HepG2 (cell line): Measurements from ENCODE around the gene CPOX. TPM values are rescaled to one million over a fixed set of nuclear protein-coding genes. Genes with fewer than 3 reads are reported as not detected.

Experiments used
- ATAC-seq: fragments of 200-7000 bp; cut with Tn5 transposase; 3 replicates; pipeline ENCODE4 v1.9.1; 2020; ENCODE audit warnings: mild to moderate bottlenecking, moderate library complexity
- BruUV-seq: library from RNA; stranded (reverse); fragments of 400-500 nt; replicated peaks from 2 replicates; lab custom pipeline; 2021; lab: Mats Ljungman, UMichigan
- CTCF ChIA-PET: fragments of 300-600 bp; formaldehyde crosslinking; extraction: SDS; loops from one replicate; lab custom pipeline; 2021; ENCODE audit warnings: low total read pairs, inconsistent platforms, low intra/inter-chr PET ratio; lab: Yijun Ruan, JAX
- POLR2A ChIA-PET: fragments of 350-600 bp; sonication (Branson Sonifier 250); formaldehyde crosslinking; loops from one replicate; lab custom pipeline; 2020; ENCODE audit warnings: antibody characterized with exemption, inconsistent platforms; lab: Yijun Ruan, JAX
- DNase-seq: peaks from one replicate; pipeline ENCODE4 v3.0.0-alpha.2; 2015; ENCODE audit warnings: low spot score
- FAIRE-seq: peaks from 3 replicates; lab custom pipeline; 2011; peaks lifted over from hg19 to GRCh38; lab: Jason Lieb, UNC
- H2AFZ ChIP-seq: one replicate; pipeline ENCODE4 v1.6.1; 2011; ENCODE audit warnings: low read length, inconsistent platforms
- H3K27ac ChIP-seq: fragments of 300-600 bp; 3 replicates; pipeline ENCODE4 v1.8.0; 2011; ENCODE audit warnings: mixed run types, mild to moderate bottlenecking, mixed read lengths, low read length, inconsistent platforms; ENCODE audit not compliant: insufficient read depth; ENCODE audit errors: extremely low read length
- H3K27me3 ChIP-seq, 2 experiments: fragments of 200-600 bp in 1 of 2; 2 replicates in 1 of 2; 3 replicates in 1 of 2; pipeline versions ENCODE4 v1.6.0 to v1.8.0; 2011; ENCODE audit warnings: low read length in 2 of 2, mild to moderate bottlenecking in 2 of 2, moderate library complexity in 2 of 2, inconsistent platforms in 1 of 2; ENCODE audit not compliant: insufficient read depth in 2 of 2, control insufficient read depth in 1 of 2
- H3K36me3 ChIP-seq, 2 experiments: fragments of 200-600 bp in 1 of 2; replicated peaks in 1 of 2; 2 replicates in 1 of 2; 3 replicates in 1 of 2; pipeline versions ENCODE4 v1.5.1 to v1.8.0; 2011; ENCODE audit warnings: low read length in 2 of 2, inconsistent platforms in 1 of 2; ENCODE audit not compliant: insufficient read depth in 2 of 2, control insufficient read depth in 1 of 2
- H3K4me1 ChIP-seq: 2 replicates; pipeline ENCODE4 v1.5.1; 2012; ENCODE audit warnings: low read length, inconsistent platforms; ENCODE audit not compliant: insufficient read depth
- H3K4me2 ChIP-seq: 2 replicates; pipeline ENCODE4 v1.6.0; 2011; ENCODE audit warnings: low read depth, low read length, inconsistent platforms
- H3K4me3 ChIP-seq, 3 experiments: fragments of 200-600 bp in 1 of 3; sonication (generic), shearing (Covaris generic) in 1 of 3; replicated peaks in 1 of 3; 2 replicates each; pipeline ENCODE4 v1.5.1; 2011 to 2016; ENCODE audit warnings: low read length in 3 of 3, inconsistent platforms in 2 of 3, low read depth in 2 of 3, mild to moderate bottlenecking in 2 of 3, control low read depth in 1 of 3, mixed read lengths in 1 of 3; ENCODE audit not compliant: insufficient read depth in 1 of 3
- H3K79me2 ChIP-seq: one replicate; pipeline ENCODE4 v1.6.1; 2011; ENCODE audit warnings: low read length, inconsistent platforms; ENCODE audit not compliant: insufficient read depth
- H3K9ac ChIP-seq: 2 replicates; pipeline ENCODE4 v1.6.0; 2011; ENCODE audit warnings: mild to moderate bottlenecking, low read depth, low read length, inconsistent platforms; ENCODE audit not compliant: insufficient read depth
- H3K9me3 ChIP-seq: 2 replicates; pipeline ENCODE4 v1.5.1; 2012; ENCODE audit warnings: mild to moderate bottlenecking, low read length
- H4K20me1 ChIP-seq: 2 replicates; pipeline ENCODE4 v1.6.0; 2011; ENCODE audit warnings: inconsistent platforms, mild to moderate bottlenecking, low read length, moderate library complexity; ENCODE audit not compliant: insufficient read depth
- E2F2 ChIP-seq: sonication (generic); formaldehyde crosslinking; IDR thresholded peaks from 2 replicates; pipeline ENCODE4 v1.4.0; 2020; ENCODE audit warnings: missing genetic modification reagents, borderline replicate concordance
- ESRRA ChIP-seq: sonication (generic); formaldehyde crosslinking; IDR thresholded peaks from 2 replicates; pipeline ENCODE4 v1.5.1; 2020; ENCODE audit warnings: mild to moderate bottlenecking, low read depth, missing genetic modification reagents
- HNF1A ChIP-seq, 2 experiments: sonication (generic) in 1 of 2; formaldehyde crosslinking in 1 of 2; IDR thresholded peaks; 2 replicates each; pipeline versions ENCODE4 v1.4.0 to v1.6.1; 2016 to 2020; ENCODE audit warnings: borderline replicate concordance in 1 of 2, low read depth in 1 of 2, mild to moderate bottlenecking in 1 of 2, missing genetic modification reagents in 1 of 2
- MED13 ChIP-seq: sonication (generic); formaldehyde crosslinking; IDR thresholded peaks from 2 replicates; pipeline ENCODE4 v1.5.0; 2020; ENCODE audit warnings: missing genetic modification reagents
- MTERF4 ChIP-seq: sonication (generic); formaldehyde crosslinking; IDR thresholded peaks from 2 replicates; pipeline ENCODE4 v1.8.0; 2023; ENCODE audit warnings: mild to moderate bottlenecking, missing genetic modification reagents
- NFYC ChIP-seq: IDR thresholded peaks from 2 replicates; pipeline ENCODE4 v1.6.1; 2016; ENCODE audit warnings: missing genetic modification reagents, missing compliant biosample characterization
- RFX3 ChIP-seq: IDR thresholded peaks from 2 replicates; pipeline ENCODE4 v1.6.1; 2016; ENCODE audit warnings: missing biosample characterization, missing genetic modification reagents
- USF2 ChIP-seq, 2 experiments: sonication (generic) in 1 of 2; formaldehyde crosslinking in 1 of 2; IDR thresholded peaks; 2 replicates each; pipeline versions ENCODE4 v1.5.1 to v1.6.1; 2011 to 2020; ENCODE audit warnings: borderline replicate concordance in 1 of 2, low read depth in 1 of 2, low read length in 1 of 2, mild to moderate bottlenecking in 1 of 2, missing genetic modification reagents in 1 of 2, moderate library complexity in 1 of 2
- ZNF230 ChIP-seq: sonication (generic); formaldehyde crosslinking; IDR thresholded peaks from 2 replicates; pipeline ENCODE4 v1.4.0; 2020; ENCODE audit warnings: mild to moderate bottlenecking, missing genetic modification reagents
- ZNF414 ChIP-seq: sonication (generic); formaldehyde crosslinking; IDR thresholded peaks from 2 replicates; pipeline ENCODE4 v1.5.0; 2020; ENCODE audit warnings: missing genetic modification reagents
- ZSCAN22 ChIP-seq: sonication (generic); formaldehyde crosslinking; IDR thresholded peaks from 2 replicates; pipeline ENCODE4 v1.4.0; 2020; ENCODE audit warnings: mild to moderate bottlenecking, missing genetic modification reagents
- WGBS: methylation state at CpG from one replicate; pipeline ENCODE4 v1.1.6; 2017; ENCODE audit warnings: low lambda C conversion rate; 5-methylcytosine and 5-hydroxymethylcytosine counted together
- in situ Hi-C: cut with HindIII; loops from 2 replicates; pipeline ENCODE4 v1.10.0; 2017; ENCODE audit warnings: low pct_unique_long_range_greater_than_20kb; ENCODE audit not compliant: extremely low pct_ligation_motif_present
- intact Hi-C: fragments of 100-400 bp; cut with micrococcal nuclease; formaldehyde crosslinking; loops from one replicate; pipeline ENCODE4 v1.10.0; 2022; ENCODE audit not compliant: unreplicated experiment
- polyA plus RNA-seq, 8 experiments: library from polyadenylated mRNA; depleted of rRNA in 3 of 8; stranded (reverse) in 7 of 8; unstranded in 1 of 8; fragments of >200 nt; fragmentation: Illumina TruSeq in 4 of 8; extraction: Trizol in 4 of 8; gene quantifications; 2 replicates each; pipeline versions ENCODE4 v1.2.1 to v1.2.3, GENCODE V29; 2011 to 2016; ENCODE audit warnings: low read depth in 4 of 8, missing spikeins in 1 of 8, mixed read lengths in 1 of 8; ENCODE audit not compliant: insufficient read depth in 1 of 8
- total RNA-seq, 5 experiments: library from RNA; depleted of rRNA; stranded (reverse); fragments of >200 nt; fragmentation: Illumina TruSeq; extraction: Trizol; gene quantifications; 2 replicates each; pipeline ENCODE4 v1.2.3, GENCODE V29; 2016; ENCODE audit warnings: low read depth in 1 of 5

CPOX gene
- total and polyA plus RNA-seq, 2 of the 13 experiments (the other 11 are each of a cell fraction or from before 2014, with no cell fraction given), result 34.2 to 37.2 TPM

GRCh38 chr3:98531622-98532274 is 61.7 kb downstream of the CPOX start, which contains the start of gene GPR15 (continued):
- TF ChIP-seq HNF1A (IDR thresholded peaks at IDR 0.05; ENCODE audit: low read depth) (no peak), HNF1A (CRISPR knock-in tag; IDR thresholded peaks at IDR 0.05; ENCODE audit: borderline replicate concordance) (no peak), ESRRA (CRISPR knock-in tag) (no peak), E2F2 (CRISPR knock-in tag) (no peak)

GRCh38 chr3:98530676-98531075 is 62.7 kb downstream of the CPOX start:
- no peak overlapping the region for H3K4me3 ChIP-seq
- TF ChIP-seq MED13 (no peak), ZNF414 (no peak), ZNF230 (no peak), ZSCAN22 (no peak), MTERF4 (CRISPR knock-in tag) (no peak), USF2 (IDR thresholded peaks at IDR 0.05; ENCODE audit: low read depth, low read length) (no peak), USF2 (CRISPR knock-in tag; IDR thresholded peaks at IDR 0.05; ENCODE audit: borderline replicate concordance) (no peak), NFYC (CRISPR knock-in tag) (no peak), RFX3 (no peak)

More at GRCh38 chr3:98530676-98531075, 62.7 kb downstream of the CPOX start:
- Histone ChIP-seq H3K27me3 (0 out of 5 replicates have a peak, but pooled peaks cover 0 to 4% of the 10 kb centered on the region in 2 experiments), H3K4me2 (no peak overlapping the region), H3K9ac (no peak overlapping the region), H3K36me3 (no peaks in the 10 kb centered on the region), H3K9me3 (no peaks in the 10 kb centered on the region), H2AFZ (no peak overlapping the region), H3K4me1 (peaks cover 18% of the 10 kb centered on the region), H4K20me1 (no peaks in the 10 kb centered on the region), H3K27ac (no peak overlapping the region), H3K79me2 (no peaks in the 10 kb centered on the region)
- POLR2A ChIA-PET, result no interaction called here
- BruUV-seq, result no TSS peak
- WGBS, result 50% methylated on average over 2 of the region's 2 CpGs
- FAIRE-seq (no peak), ATAC-seq (no peak), DNase-seq (no peak)
- CTCF ChIA-PET, result no interaction called here
- in situ Hi-C loops (no loop called here), intact Hi-C loops (no loop called here)
